H1 (cell line): Measurements from ENCODE around the gene MS4A5. TPM values are rescaled to one million over a fixed set of nuclear protein-coding genes. Genes with fewer than 3 reads are reported as not detected.

ENCODE experiments used
- POLR2AphosphoS5 ChIP-seq: IDR thresholded peaks from 2 replicates; pipeline ENCODE4 v1.6.1; 2011; ENCODE audit warnings: low read depth, low read length
- TBP ChIP-seq: IDR thresholded peaks from 2 replicates; pipeline ENCODE4 v1.6.1; 2011; ENCODE audit warnings: low read depth, low read length, improper control_type of control experiment
- polyA plus RNA-seq, 7 experiments: library from polyadenylated mRNA; depleted of rRNA in 3 of 7; stranded (reverse) in 5 of 7; unstranded in 2 of 7; fragments of >200 nt in 5 of 7; fragments of 200-250 nt in 2 of 7; gene quantifications; 1 replicate in 5 of 7; 2 replicates in 1 of 7; 4 replicates in 1 of 7; pipeline versions ENCODE4 v1.2.1 to v1.2.3, GENCODE V29; 2011 to 2013; ENCODE audit warnings: missing spikeins in 2 of 7, mixed read lengths in 2 of 7
- total RNA-seq: library from RNA; stranded (reverse); fragmentation: NEBNext Ultra II Directional; extraction: Animal tissue kit (Norgen Biotek cat#: 25700); gene quantifications from 2 replicates; pipeline ENCODE4 v1.2.1, GENCODE V29; 2021

The MS4A5 gene
- total and polyA plus RNA-seq, 2 of the 8 experiments (the other 6 are each of a cell fraction or from before 2014, with no cell fraction given), result not detected

GRCh38 chr11:60422609-60423008 is 6.8 kb upstream of the MS4A5 start (continued):
- no peak for TF ChIP-seq POLR2AphosphoS5
- TF ChIP-seq TBP, result no peak
- TF ChIP-seq, all 59 proteins: peak for 0
